ENCODE results near the gene TXK. TPM values are rescaled to one million over a fixed set of nuclear protein-coding genes. Genes with fewer than 3 reads are reported as not detected.
A peak's percentile ranks its signal among the peaks of the same experiment; 100 is the strongest.

TXK gene
- total RNA-seq, 1 donor from 2014 or later = 0.48 TPM

DNA sequence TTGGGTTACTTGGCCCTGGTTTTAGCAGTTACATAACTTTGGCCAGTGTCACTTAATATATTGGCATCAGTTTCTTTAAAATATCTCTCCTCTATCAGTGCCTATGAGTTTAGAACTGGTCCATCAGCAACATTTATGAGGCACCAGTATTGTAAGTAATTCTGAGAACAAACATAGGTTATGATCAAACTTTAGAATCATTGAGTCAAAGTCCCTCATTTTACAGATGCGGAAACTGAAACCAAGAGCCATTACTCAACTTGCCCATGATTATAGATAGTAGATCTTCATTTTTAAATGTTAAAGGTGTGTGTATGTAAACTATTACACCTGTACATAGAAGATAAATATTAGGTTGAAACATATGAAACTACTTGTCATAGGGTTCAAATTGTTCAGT is 113.0 kb downstream of the TXK start:
- no peak for DNase-seq (ENCODE audit: low spot score)

DNA sequence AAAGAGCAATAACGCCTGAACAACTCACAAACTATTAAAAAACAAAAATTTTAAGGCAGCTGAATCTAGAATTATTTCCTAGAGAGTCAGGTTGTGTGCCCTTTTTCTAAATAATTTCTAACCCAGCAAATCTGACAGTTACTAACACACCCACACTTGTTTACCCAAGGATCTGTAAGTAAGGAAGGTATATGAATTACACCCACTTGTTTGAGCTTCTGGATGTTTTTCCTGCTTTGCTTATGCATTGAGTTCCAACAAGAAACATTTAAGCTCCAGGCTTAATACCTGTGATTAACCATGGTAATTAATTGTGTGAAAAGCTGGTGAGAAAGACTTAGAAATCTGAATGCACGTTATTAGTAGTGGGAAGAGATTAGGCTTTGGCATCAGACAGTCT is 115.9 kb downstream of the TXK start:
- no peak for DNase-seq (ENCODE audit: low spot score)

DNA sequence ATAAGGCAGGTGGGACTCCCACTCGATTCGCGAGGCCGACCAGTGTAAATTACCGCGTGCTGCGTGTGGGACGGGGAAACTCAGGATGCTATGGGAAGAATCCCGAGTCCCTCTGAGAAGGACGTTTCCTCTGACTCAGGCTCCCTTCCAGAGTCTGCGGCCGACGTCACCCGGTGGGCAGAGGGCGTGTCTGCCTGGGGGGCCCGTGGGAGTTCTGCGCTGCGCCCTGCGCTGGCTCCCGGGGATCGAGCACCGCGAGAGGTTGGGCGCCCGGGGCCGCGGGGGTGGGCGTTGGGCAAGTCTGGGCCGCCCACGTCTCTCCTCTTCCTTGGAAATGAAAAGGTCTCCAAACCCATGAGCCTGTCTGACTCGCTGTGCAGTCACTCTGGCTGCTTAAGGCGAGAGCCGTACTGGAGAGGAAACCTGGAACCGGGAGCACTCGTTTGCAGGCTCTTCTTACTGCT is 116.9 kb downstream of the TXK start:
- peak; percentile 71 for DNase-seq (ENCODE audit: low spot score)

Other genes starting within 250 kb of the TXK start
- gene NFXL1, start 219.7 kb downstream of the TXK start, total RNA-seq (ENCODE audit: insufficient read depth, low replicate concordance) = 6.5 TPM
- gene CNGA1, start 117.6 kb downstream of the TXK start, total RNA-seq (ENCODE audit: insufficient read depth, low replicate concordance) = 6.7 TPM
- 10.8 TPM for gene NIPAL1, start 117.5 kb downstream of the TXK start, total RNA-seq (ENCODE audit: insufficient read depth, low replicate concordance)
- 5.1 TPM for gene TEC, start 135.6 kb upstream of the TXK start, total RNA-seq (ENCODE audit: insufficient read depth, low replicate concordance)
- gene SLAIN2, start 207.3 kb upstream of the TXK start, total RNA-seq (ENCODE audit: insufficient read depth, low replicate concordance) = 64.0 TPM